Common myeloid progenitor, CD34-positive (primary cell): ENCODE data around the gene HAL. TPM values are rescaled to one million over a fixed set of nuclear protein-coding genes. Genes with fewer than 3 reads are reported as not detected.
A peak's percentile ranks its signal among the peaks of the same experiment; 100 is the strongest.

ENCODE experiments used
- CTCF ChIA-PET: fragments of 350-600 bp; sonication (Branson Sonifier 250); formaldehyde crosslinking; loops from one replicate; lab custom pipeline; 2021; ENCODE audit warnings: antibody characterized with exemption; lab: Charles Lee
- POLR2A ChIA-PET: fragments of 350-600 bp; sonication (Branson Sonifier 250); formaldehyde crosslinking; loops from one replicate; lab custom pipeline; 2021; ENCODE audit warnings: antibody characterized with exemption; lab: Charles Lee
- DNase-seq, 3 donors: peaks; one replicate each; pipeline versions ENCODE4 v3.0.0 to v3.0.0-alpha.2; 2013
- H3K27ac ChIP-seq, 2 experiments: 1 replicate in 1 of 2; 2 replicates in 1 of 2; pipeline ENCODE4 v1.7.0; 2013; ENCODE audit warnings: inconsistent platforms in 2 of 2, low read length in 2 of 2, mild to moderate bottlenecking in 2 of 2, low read depth in 1 of 2, moderate library complexity in 1 of 2; ENCODE audit not compliant: severe bottlenecking in 2 of 2, insufficient read depth in 1 of 2, poor library complexity in 1 of 2
- H3K27me3 ChIP-seq, 5 experiments: replicated peaks in 2 of 5; 1 replicate in 3 of 5; 2 replicates in 2 of 5; pipeline versions ENCODE4 v1.6.1 to v1.7.0; 2013; ENCODE audit warnings: low read length in 4 of 5, mild to moderate bottlenecking in 2 of 5, moderate library complexity in 2 of 5, inconsistent platforms in 1 of 5; ENCODE audit not compliant: insufficient read depth in 5 of 5, control insufficient read depth in 4 of 5
- H3K36me3 ChIP-seq, 4 experiments: 1 replicate in 2 of 4; 2 replicates in 2 of 4; pipeline versions ENCODE4 v1.6.1 to v1.7.0; 2013; ENCODE audit warnings: low read length in 3 of 4, control low read depth in 1 of 4, mild to moderate bottlenecking in 1 of 4; ENCODE audit not compliant: control insufficient read depth in 4 of 4, insufficient read depth in 4 of 4
- H3K4me1 ChIP-seq, 4 experiments: 1 replicate in 3 of 4; 2 replicates in 1 of 4; pipeline versions ENCODE4 v1.6.1 to v1.7.1; 2013; ENCODE audit warnings: low read length in 3 of 4, mild to moderate bottlenecking in 3 of 4, control low read depth in 1 of 4, inconsistent platforms in 1 of 4, moderate library complexity in 1 of 4; ENCODE audit not compliant: control insufficient read depth in 4 of 4, insufficient read depth in 4 of 4; ENCODE audit errors: control extremely low read depth in 1 of 4
- H3K4me3 ChIP-seq, 7 experiments: 1 replicate in 4 of 7; 2 replicates in 3 of 7; pipeline versions ENCODE4 v1.5.1 to v1.7.0; 2013; ENCODE audit warnings: mild to moderate bottlenecking in 7 of 7, low read length in 6 of 7, moderate library complexity in 6 of 7, inconsistent platforms in 2 of 7, low read depth in 2 of 7, control low read depth in 1 of 7; ENCODE audit not compliant: insufficient read depth in 4 of 7, control insufficient read depth in 1 of 7; ENCODE audit errors: extremely low read depth in 1 of 7
- H3K9me3 ChIP-seq, 5 experiments: 1 replicate in 4 of 5; 2 replicates in 1 of 5; pipeline versions ENCODE4 v1.6.1 to v1.7.1; 2013; ENCODE audit warnings: low read length in 4 of 5, mild to moderate bottlenecking in 2 of 5, inconsistent platforms in 1 of 5, low read depth in 1 of 5, moderate library complexity in 1 of 5; ENCODE audit not compliant: control insufficient read depth in 4 of 5, insufficient read depth in 2 of 5; ENCODE audit errors: control extremely low read depth in 1 of 5
- WGBS: methylation state at CpG from one replicate; pipeline ENCODE4 v1.1.5; 2013; ENCODE audit not compliant: insufficient coverage; 5-methylcytosine and 5-hydroxymethylcytosine counted together
- polyA plus RNA-seq: library from polyadenylated mRNA; unstranded; fragments of 120-200 nt; gene quantifications from one replicate; pipeline ENCODE4 v1.2.1, GENCODE V29; 2013

Gene HAL, protein sequence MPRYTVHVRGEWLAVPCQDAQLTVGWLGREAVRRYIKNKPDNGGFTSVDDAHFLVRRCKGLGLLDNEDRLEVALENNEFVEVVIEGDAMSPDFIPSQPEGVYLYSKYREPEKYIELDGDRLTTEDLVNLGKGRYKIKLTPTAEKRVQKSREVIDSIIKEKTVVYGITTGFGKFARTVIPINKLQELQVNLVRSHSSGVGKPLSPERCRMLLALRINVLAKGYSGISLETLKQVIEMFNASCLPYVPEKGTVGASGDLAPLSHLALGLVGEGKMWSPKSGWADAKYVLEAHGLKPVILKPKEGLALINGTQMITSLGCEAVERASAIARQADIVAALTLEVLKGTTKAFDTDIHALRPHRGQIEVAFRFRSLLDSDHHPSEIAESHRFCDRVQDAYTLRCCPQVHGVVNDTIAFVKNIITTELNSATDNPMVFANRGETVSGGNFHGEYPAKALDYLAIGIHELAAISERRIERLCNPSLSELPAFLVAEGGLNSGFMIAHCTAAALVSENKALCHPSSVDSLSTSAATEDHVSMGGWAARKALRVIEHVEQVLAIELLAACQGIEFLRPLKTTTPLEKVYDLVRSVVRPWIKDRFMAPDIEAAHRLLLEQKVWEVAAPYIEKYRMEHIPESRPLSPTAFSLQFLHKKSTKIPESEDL
- polyA plus RNA-seq = 1.3 TPM

DNA sequence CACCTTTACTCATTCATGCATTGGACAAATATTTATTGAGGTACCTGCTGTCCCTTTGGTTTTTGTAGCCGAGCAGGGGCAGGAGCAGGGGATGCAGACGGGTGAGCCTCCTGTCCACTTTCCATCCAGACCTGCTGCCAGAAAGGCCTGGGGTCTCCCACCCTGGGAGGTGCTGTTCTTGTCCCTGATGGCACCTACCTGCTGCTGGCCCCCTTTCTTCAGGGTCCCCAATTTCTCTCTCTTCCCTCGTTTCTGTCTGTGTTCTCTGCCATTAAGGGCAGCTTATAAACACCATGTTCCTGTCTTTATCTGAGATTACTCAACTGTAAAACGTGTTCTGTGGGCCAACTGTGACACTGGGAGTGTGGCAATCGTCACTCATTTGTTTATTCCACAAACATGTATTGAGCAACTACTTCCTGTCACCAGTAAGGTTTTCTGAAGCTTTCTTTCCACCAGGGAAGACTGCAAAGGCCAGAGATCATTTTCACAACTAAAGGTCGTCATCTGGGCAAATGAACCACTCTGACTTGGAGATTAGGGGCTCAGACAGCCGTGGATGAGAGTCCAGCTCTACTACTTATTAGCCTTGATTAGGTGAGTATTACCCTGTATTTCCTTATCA, at the start of gene HAL:
HAL (minus strand) TSS at position 311 of the 625 bp plus-strand sequence. CDS start 434 bp downstream, outside the sequence.
- CTCF ChIA-PET = interaction anchor here (0.9 to 6.0 kb wide), 3 partner anchors 54 to 82 kb away, joined by 3 to 51 read pairs (median 10); partner anchors contain the start of gene CCDC38
- Histone ChIP-seq H3K27me3 (no peaks in the 10 kb centered on the region), H3K4me1 (peaks cover 0 to 9% (median 5%) of the 10 kb centered on the region in 4 experiments), H3K9me3 (no peaks in the 10 kb centered on the region), H3K27ac (no peak within 1 kb of the TSS), H3K36me3 (peaks cover 0 to 12% (median 5%) of the 10 kb centered on the region in 4 experiments), H3K4me3 (peak within 1 kb of the TSS in 1 of 7 experiments; percentile 57)
- 86% methylated on average over 4 of the region's 7 CpGs for WGBS
- DNase-seq = peak; percentile 17 to 52 (median 41)
- POLR2A ChIA-PET = no interaction called here

GRCh38 chr12:96045566-96045965, 49.4 kb upstream of the HAL start:
- POLR2A ChIA-PET = no interaction called here
- no peaks in the 10 kb centered on the region for H3K27me3 ChIP-seq
- no peak for DNase-seq
- no peak overlapping the region for H3K27ac ChIP-seq
- peaks cover 10 to 38% (median 23%) of the 10 kb centered on the region in 4 experiments for H3K4me1 ChIP-seq
- 85% methylated on average over 6 of the region's 7 CpGs for WGBS
- CTCF ChIA-PET = interaction anchor here (1.6 to 2.0 kb wide), 2 partner anchors 12 to 16 kb away, joined by 5 read pairs; no protein-coding TSS in a partner anchor
- H3K36me3 ChIP-seq = no peaks in the 10 kb centered on the region
- no peak overlapping the region for H3K4me3 ChIP-seq
- H3K9me3 ChIP-seq = no peaks in the 10 kb centered on the region

DNA sequence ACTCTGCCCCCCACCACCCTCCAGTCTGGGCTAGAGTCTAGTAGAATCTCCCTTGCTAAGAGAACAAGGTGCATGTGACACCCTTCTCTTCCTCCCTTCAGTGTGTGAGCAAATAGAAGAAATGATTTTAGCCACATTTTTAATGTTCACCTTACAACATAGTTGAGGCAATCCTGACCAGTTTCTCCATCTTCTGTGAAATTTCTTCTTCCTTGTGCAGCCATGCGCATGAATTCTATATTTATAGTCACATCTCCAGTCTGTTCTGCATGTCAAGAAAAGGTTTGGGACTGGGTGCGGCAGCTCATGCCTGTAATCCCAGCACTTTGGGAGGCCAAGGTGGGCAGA, 48.8 kb upstream of the HAL start:
- H3K4me1 ChIP-seq = peaks cover 10 to 38% (median 23%) of the 10 kb centered on the region in 4 experiments
- DNase-seq = no peak

DNA sequence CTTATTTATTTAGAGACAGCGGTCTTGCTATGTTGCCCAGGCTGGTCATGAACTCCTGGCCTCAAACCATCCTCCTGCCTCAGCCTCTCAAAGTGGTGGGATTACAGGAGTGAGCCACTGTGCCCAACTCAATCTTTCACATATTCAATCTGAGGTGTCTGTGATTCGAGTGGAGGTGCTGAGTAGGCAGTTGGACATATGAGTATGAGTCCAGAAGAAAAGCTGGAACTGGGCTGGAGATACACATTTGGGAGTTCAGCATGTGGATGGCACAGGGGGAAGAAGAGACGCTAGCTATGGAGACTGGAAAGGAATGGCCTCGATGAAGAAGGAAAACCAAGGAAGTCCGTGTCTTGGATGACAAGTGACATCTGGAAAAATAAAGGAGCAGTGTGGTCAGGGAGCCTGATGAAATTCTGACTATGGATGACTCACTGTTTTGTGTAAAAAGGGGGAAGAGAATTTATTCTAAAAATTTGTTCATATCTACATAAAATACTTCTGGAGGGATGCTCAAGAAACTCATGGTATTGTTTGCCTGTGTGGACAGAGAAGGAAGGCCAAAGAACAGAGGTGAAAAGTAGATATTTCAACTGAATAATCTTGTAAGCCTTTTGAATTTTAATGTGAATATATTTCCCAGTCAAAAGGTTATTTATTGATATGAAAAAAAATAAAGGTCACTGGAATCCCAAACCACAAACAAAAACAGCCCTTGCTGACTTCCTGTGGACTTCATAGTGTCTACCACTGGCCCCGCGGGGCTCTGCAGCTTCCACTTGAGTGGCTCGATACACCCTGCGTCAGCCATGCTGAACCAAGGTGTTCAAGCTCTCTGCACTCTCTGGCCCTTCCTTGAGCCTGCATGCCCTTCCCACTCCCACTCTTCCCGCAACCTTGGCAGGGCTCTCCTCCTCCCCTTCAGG, 48.1 kb upstream of the HAL start:
- CTCF ChIA-PET = interaction anchor here (1.6 to 2.0 kb wide), 2 partner anchors 13 to 17 kb away, joined by 5 read pairs; no protein-coding TSS in a partner anchor

More for the DNA sequence above, 48.8 kb upstream of the HAL start:
- Histone ChIP-seq H3K9me3 (no peaks in the 10 kb centered on the region), H3K27me3 (no peaks in the 10 kb centered on the region), H3K4me3 (no peak overlapping the region), H3K27ac (no peak overlapping the region), H3K36me3 (no peaks in the 10 kb centered on the region)
- WGBS = 97% methylated on average over 2 of the region's 2 CpGs
- ChIA-PET CTCF (interaction anchor here (1.6 to 2.0 kb wide), 2 partner anchors 12 to 17 kb away, joined by 5 read pairs; no protein-coding TSS in a partner anchor), POLR2A (no interaction called here)

GRCh38 chr12:96041181-96041580, 45.0 kb upstream of the HAL start:
- Histone ChIP-seq H3K4me3 (no peak overlapping the region), H3K9me3 (no peaks in the 10 kb centered on the region), H3K36me3 (no peaks in the 10 kb centered on the region), H3K27ac (no peak overlapping the region), H3K4me1 (peaks cover 0 to 20% (median 5%) of the 10 kb centered on the region in 4 experiments), H3K27me3 (no peaks in the 10 kb centered on the region)
- no peak for DNase-seq
- CTCF ChIA-PET = interaction anchor here (0.8 to 1.6 kb wide), 2 partner anchors 20 to 174 kb away, joined by 5 read pairs; no protein-coding TSS in a partner anchor
- POLR2A ChIA-PET = no interaction called here
- WGBS = 89% methylated on average over 1 of the region's 1 CpG

More for the DNA sequence above, 48.1 kb upstream of the HAL start:
- no peak for DNase-seq
- H3K27ac ChIP-seq = no peak overlapping the region
- no peak overlapping the region for H3K4me3 ChIP-seq
- H3K27me3 ChIP-seq = no peaks in the 10 kb centered on the region
- POLR2A ChIA-PET = interaction anchor here (0.6 kb wide), 1 partner anchor 169 kb away, joined by 3 read pairs; no protein-coding TSS in a partner anchor
- peaks cover 10 to 34% (median 23%) of the 10 kb centered on the region in 4 experiments for H3K4me1 ChIP-seq
- H3K36me3 ChIP-seq = no peaks in the 10 kb centered on the region
- no peaks in the 10 kb centered on the region for H3K9me3 ChIP-seq
- WGBS = 67% methylated on average over 9 of the region's 10 CpGs
